Measurements from ENCODE around the gene RINL.

Gene RINL

GRCh38 chr19:38877781-38878574 lies at the start of gene RINL:
Gene RINL (minus strand): TSS chr19:38878275. CDS start chr19:38876742, 1,533 bp downstream.
- DNase-seq: peak; percentile 77

- no peak for DNase-seq
Measured at GRCh38 chr19:38924388-38924787, 46.3 kb upstream of the RINL start.

- no peak for DNase-seq
Measured at GRCh38 chr19:38922482-38922881, 44.4 kb upstream of the RINL start.

GRCh38 chr19:38921420-38922274 lies 43.6 kb upstream of the RINL start:
- DNase-seq: no peak

GRCh38 chr19:38920602-38921419 lies 42.7 kb upstream of the RINL start:
- DNase-seq: no peak

- no peak for DNase-seq
Measured at GRCh38 chr19:38919837-38920601, 41.9 kb upstream of the RINL start.

GRCh38 chr19:38918526-38918925 lies 40.5 kb upstream of the RINL start:
- no peak for DNase-seq

GRCh38 chr19:38917921-38918491 lies 39.9 kb upstream of the RINL start:
- DNase-seq: no peak

- no peak for DNase-seq
Measured at GRCh38 chr19:38917516-38917915, 39.4 kb upstream of the RINL start.

- no peak for DNase-seq
Measured at GRCh38 chr19:38915329-38916321, 37.5 kb upstream of the RINL start.

GRCh38 chr19:38913958-38914357 lies 35.9 kb upstream of the RINL start:
- DNase-seq: no peak

- no peak for DNase-seq
Measured at GRCh38 chr19:38912600-38913514, 34.8 kb upstream of the RINL start.

GRCh38 chr19:38911388-38912001 lies 33.4 kb upstream of the RINL start:
- no peak for DNase-seq

GRCh38 chr19:38910488-38910887 lies 32.4 kb upstream of the RINL start:
- no peak for DNase-seq

- DNase-seq: no peak
Measured at GRCh38 chr19:38908911-38909310, 30.8 kb upstream of the RINL start.

GRCh38 chr19:38907670-38908069 lies 29.6 kb upstream of the RINL start:
- DNase-seq: no peak

GRCh38 chr19:38907227-38907626 lies 29.2 kb upstream of the RINL start:
- no peak for DNase-seq

- DNase-seq: no peak
Measured at GRCh38 chr19:38905620-38906019, 27.5 kb upstream of the RINL start.

Measured in stimulated activated CD8-positive, alpha-beta memory T cell treated with anti-CD3 and anti-CD28 coated beads, Interleukin-4, amount 100 ng/mL, for 48 hours (primary cell).